CD4-positive, alpha-beta memory T cell (primary cell): ENCODE data around the gene CWC27. TPM values are rescaled to one million over a fixed set of nuclear protein-coding genes. Genes with fewer than 3 reads are reported as not detected.

ENCODE experiments used
- CTCF ChIA-PET: fragments of 350-600 bp; sonication (Branson Sonifier 250); formaldehyde crosslinking; loops from one replicate; lab custom pipeline; 2021; ENCODE audit warnings: inconsistent platforms; ENCODE audit not compliant: partially characterized antibody; lab: Charles Lee
- POLR2A ChIA-PET: fragments of 350-600 bp; sonication (Branson Sonifier 250); formaldehyde crosslinking; loops from one replicate; lab custom pipeline; 2021; ENCODE audit not compliant: partially characterized antibody; lab: Charles Lee
- DNase-seq, 5 donors: peaks; one replicate each; pipeline versions ENCODE4 v3.0.0 to v3.0.0-alpha.2; 2020 to 2022; ENCODE audit warnings: mixed read lengths in 1 of 5
- H3K27ac ChIP-seq: one replicate; pipeline ENCODE4 v1.7.0; 2013; ENCODE audit warnings: low read depth, low read length
- H3K27me3 ChIP-seq: 2 replicates; pipeline ENCODE4 v1.7.0; 2013; ENCODE audit warnings: mild to moderate bottlenecking, low read length, moderate library complexity; ENCODE audit not compliant: insufficient read depth
- H3K36me3 ChIP-seq: 2 replicates; pipeline ENCODE4 v1.7.0; 2013; ENCODE audit warnings: mild to moderate bottlenecking, low read length, moderate library complexity; ENCODE audit not compliant: insufficient read depth
- H3K4me1 ChIP-seq: 2 replicates; pipeline ENCODE4 v1.7.0; 2013; ENCODE audit warnings: mild to moderate bottlenecking, low read length, moderate library complexity; ENCODE audit not compliant: insufficient read depth
- H3K4me3 ChIP-seq, 2 donors: one replicate each; pipeline ENCODE4 v1.7.0; 2013; ENCODE audit warnings: low read length in 2 of 2, mild to moderate bottlenecking in 1 of 2
- H3K9me3 ChIP-seq, 2 donors: one replicate each; pipeline ENCODE4 v1.7.0; 2013; ENCODE audit warnings: low read length in 2 of 2, control low read depth in 1 of 2; ENCODE audit not compliant: control insufficient read depth in 1 of 2
- H3K27ac Mint-ChIP-seq, 7 donors: one replicate each; pipeline ENCODE4 v1.8.0; 2020 to 2021; ENCODE audit warnings: mixed read lengths in 7 of 7, mild to moderate bottlenecking in 6 of 7, inconsistent platforms in 3 of 7, moderate library complexity in 3 of 7
- H3K27me3 Mint-ChIP-seq, 2 donors: one replicate each; pipeline ENCODE4 v1.8.0; 2020 to 2021; ENCODE audit warnings: mixed read lengths in 2 of 2
- H3K36me3 Mint-ChIP-seq, 2 donors: one replicate each; pipeline ENCODE4 v1.8.0; 2020 to 2021; ENCODE audit warnings: mixed read lengths in 2 of 2, inconsistent platforms in 1 of 2, mild to moderate bottlenecking in 1 of 2
- H3K4me1 Mint-ChIP-seq, 4 donors: one replicate each; pipeline ENCODE4 v1.8.0; 2020 to 2021; ENCODE audit warnings: mixed read lengths in 4 of 4, mild to moderate bottlenecking in 1 of 4
- H3K4me3 Mint-ChIP-seq, 8 donors: one replicate each; pipeline ENCODE4 v1.8.0; 2020 to 2021; ENCODE audit warnings: mixed read lengths in 8 of 8, mild to moderate bottlenecking in 7 of 8, moderate library complexity in 6 of 8, inconsistent platforms in 3 of 8
- H3K9me3 Mint-ChIP-seq, 8 donors: one replicate each; pipeline ENCODE4 v1.8.0; 2020 to 2021; ENCODE audit warnings: mixed read lengths in 8 of 8, mild to moderate bottlenecking in 5 of 8, inconsistent platforms in 3 of 8, moderate library complexity in 1 of 8
- intact Hi-C: fragments of 100-400 bp; cut with micrococcal nuclease; formaldehyde crosslinking; loops from one replicate; pipeline ENCODE4 v1.15.1; 2023
- polyA plus RNA-seq, 2 donors: library from polyadenylated mRNA; unstranded; fragments of 300-500 nt; fragmentation: Illumina TruSeq; gene quantifications; one replicate each; pipeline ENCODE4 v1.2.3, GENCODE V29; 2021
- total RNA-seq, 2 experiments: library from RNA; stranded (reverse); gene quantifications; one replicate each; pipeline ENCODE4 v1.2.3, GENCODE V29; 2021

Gene CWC27
- total and polyA plus RNA-seq, 4 experiments from 2014 or later: 16.8 to 37.7 (median 22.9) TPM

- H3K27me3 Mint-ChIP-seq: no peaks in the 10 kb centered on the region
- Histone ChIP-seq H3K36me3 (no peaks in the 10 kb centered on the region), H3K4me1 (peaks cover 47% of the 10 kb centered on the region), H3K27me3 (no peaks in the 10 kb centered on the region), H3K4me3 (peak overlapping the region in 1 of 2 donors; percentile 94), H3K9me3 (no peaks in the 10 kb centered on the region), H3K27ac (no peak overlapping the region)
- peaks cover 43 to 73% (median 51%) of the 10 kb centered on the region in 4 donors for H3K4me1 Mint-ChIP-seq
- ChIA-PET CTCF (interaction anchor here (1.1 to 3.1 kb wide), 2 partner anchors 17 to 44 kb away, joined by 3 to 14 read pairs; no protein-coding TSS in a partner anchor), POLR2A (interaction anchor here (2.0 kb wide), 1 partner anchor 9 kb away, joined by 10 read pairs; no protein-coding TSS in a partner anchor)
- peak overlapping the region in 6 of 7 donors; percentile 26 to 98 (median 72) for H3K27ac Mint-ChIP-seq
- H3K36me3 Mint-ChIP-seq: peaks cover 5 to 21% of the 10 kb centered on the region in 2 donors
- no peak for DNase-seq
- H3K9me3 Mint-ChIP-seq: no peaks in the 10 kb centered on the region
- intact Hi-C loops: no loop called here
- peak overlapping the region; percentile 1 to 100 (median 99) for H3K4me3 Mint-ChIP-seq
Measured at GRCh38 chr5:64766941-64767340, 1.8 kb upstream of the CWC27 start.

DNA sequence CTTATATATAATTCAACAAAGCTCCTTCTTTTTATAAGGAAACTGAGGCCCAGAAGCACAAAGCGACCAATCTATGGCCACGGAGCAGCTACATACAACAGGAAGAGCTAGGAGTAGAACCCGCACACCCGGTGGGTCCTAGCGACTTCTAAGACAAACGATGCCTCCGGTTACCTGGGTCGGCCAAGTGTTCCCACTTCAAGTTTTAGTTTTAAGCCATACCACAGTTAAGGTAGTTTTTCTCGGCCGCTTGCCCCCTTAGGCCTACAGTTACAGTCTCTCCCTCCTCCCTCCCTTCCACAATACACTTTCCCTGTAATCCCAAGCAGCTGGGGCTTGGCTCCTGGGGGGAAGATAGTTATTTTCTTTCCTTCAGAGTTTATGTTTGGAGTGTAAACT lies 772 bp upstream of the CWC27 start:
- Mint-ChIP-seq H3K27ac (peak overlapping the region; percentile 95 to 100 (median 98)), H3K36me3 (peaks cover 5 to 21% of the 10 kb centered on the region in 2 donors), H3K4me1 (peaks cover 44 to 76% (median 52%) of the 10 kb centered on the region in 4 donors), H3K9me3 (no peaks in the 10 kb centered on the region), H3K4me3 (peak overlapping the region; percentile 98 to 100 (median 100)), H3K27me3 (no peaks in the 10 kb centered on the region)
- peak in 1 of 5 donors; percentile 27 for DNase-seq
- Histone ChIP-seq H3K4me3 (peak overlapping the region; percentile 83 to 94), H3K27me3 (no peaks in the 10 kb centered on the region), H3K27ac (peak overlapping the region; percentile 86), H3K36me3 (no peaks in the 10 kb centered on the region), H3K9me3 (no peaks in the 10 kb centered on the region), H3K4me1 (peaks cover 47% of the 10 kb centered on the region)
- POLR2A ChIA-PET: interaction anchor here (0.9 to 2.0 kb wide), 6 partner anchors 10 to 856 kb away, joined by 3 to 16 read pairs (median 6); partner anchors contain the start of genes ADAMTS6, CENPK, PPWD1 and TRIM23
- intact Hi-C loops: loop anchor here (1.0 to 2.0 kb wide), 6 partner anchors 269 to 1376 kb away; partner anchors contain the start of genes CENPK, PPWD1, SHLD3 and SREK1
- CTCF ChIA-PET: interaction anchor here (0.9 to 3.1 kb wide), 4 partner anchors 9 to 795 kb away, joined by 3 to 14 read pairs (median 4); partner anchors contain the start of gene PPWD1

- no peaks in the 10 kb centered on the region for H3K36me3 ChIP-seq
- Mint-ChIP-seq H3K9me3 (no peaks in the 10 kb centered on the region), H3K27ac (peak overlapping the region in 4 of 7 donors; percentile 95 to 100 (median 98)), H3K36me3 (peaks cover 2 to 18% of the 10 kb centered on the region in 2 donors), H3K4me1 (peaks cover 45 to 74% (median 54%) of the 10 kb centered on the region in 4 donors), H3K27me3 (no peaks in the 10 kb centered on the region), H3K4me3 (peak overlapping the region; percentile 98 to 100 (median 100))
- H3K4me3 ChIP-seq: peak overlapping the region in 1 of 2 donors; percentile 94
- intact Hi-C loops: loop anchor here (2.0 kb wide), 4 partner anchors 267 to 855 kb away; partner anchors contain the start of genes CENPK, PPWD1, SHLD3 and TRAPPC13
- ChIA-PET CTCF (no interaction called here), POLR2A (no interaction called here)
- H3K27me3 ChIP-seq: no peaks in the 10 kb centered on the region
- H3K9me3 ChIP-seq: no peaks in the 10 kb centered on the region
- no peak for DNase-seq
- peaks cover 47% of the 10 kb centered on the region for H3K4me1 ChIP-seq
- H3K27ac ChIP-seq: no peak overlapping the region
Measured at GRCh38 chr5:64769855-64770254, 1.1 kb downstream of the CWC27 start.

GRCh38 chr5:64771736-64772135 lies 3.0 kb downstream of the CWC27 start:
- no peaks in the 10 kb centered on the region for H3K27me3 ChIP-seq
- Mint-ChIP-seq H3K9me3 (no peaks in the 10 kb centered on the region), H3K36me3 (peaks cover 13 to 29% of the 10 kb centered on the region in 2 donors), H3K27me3 (no peaks in the 10 kb centered on the region), H3K4me1 (peaks cover 35 to 62% (median 48%) of the 10 kb centered on the region in 4 donors), H3K27ac (no peak overlapping the region), H3K4me3 (peak overlapping the region in 1 of 8 donors; percentile 25)
- H3K4me3 ChIP-seq: no peak overlapping the region
- no peak overlapping the region for H3K27ac ChIP-seq
- no peak for DNase-seq
- CTCF ChIA-PET: interaction anchor here (5.5 kb wide), 1 partner anchor 12 kb away, joined by 24 read pairs; no protein-coding TSS in a partner anchor
- peaks cover 33% of the 10 kb centered on the region for H3K4me1 ChIP-seq
- intact Hi-C loops: no loop called here
- POLR2A ChIA-PET: no interaction called here
- peaks cover 6% of the 10 kb centered on the region for H3K36me3 ChIP-seq
- H3K9me3 ChIP-seq: no peaks in the 10 kb centered on the region

- Mint-ChIP-seq H3K4me1 (peaks cover 28 to 49% (median 40%) of the 10 kb centered on the region in 4 donors), H3K27ac (peak overlapping the region in 3 of 7 donors; percentile 11 to 58 (median 30)), H3K36me3 (peaks cover 13 to 26% of the 10 kb centered on the region in 2 donors), H3K4me3 (no peak overlapping the region), H3K27me3 (no peaks in the 10 kb centered on the region), H3K9me3 (no peaks in the 10 kb centered on the region)
- H3K27ac ChIP-seq: no peak overlapping the region
- H3K4me3 ChIP-seq: no peak overlapping the region
- no peaks in the 10 kb centered on the region for H3K9me3 ChIP-seq
- ChIA-PET POLR2A (no interaction called here), CTCF (interaction anchor here (0.7 to 5.5 kb wide), 2 partner anchors 10 to 266 kb away, joined by 4 to 24 read pairs; no protein-coding TSS in a partner anchor)
- peaks cover 6% of the 10 kb centered on the region for H3K36me3 ChIP-seq
- H3K4me1 ChIP-seq: peaks cover 20% of the 10 kb centered on the region
- intact Hi-C loops: no loop called here
- DNase-seq: no peak
- no peaks in the 10 kb centered on the region for H3K27me3 ChIP-seq
Measured at GRCh38 chr5:64773533-64773932, 4.8 kb downstream of the CWC27 start.

- ChIA-PET CTCF (interaction anchor here (5.5 kb wide), 1 partner anchor 8 kb away, joined by 24 read pairs; no protein-coding TSS in a partner anchor), POLR2A (no interaction called here)
- H3K27me3 ChIP-seq: no peaks in the 10 kb centered on the region
- H3K27me3 Mint-ChIP-seq: no peaks in the 10 kb centered on the region
- intact Hi-C loops: no loop called here
- H3K4me1 Mint-ChIP-seq: peaks cover 20 to 40% (median 33%) of the 10 kb centered on the region in 4 donors
- no peak for DNase-seq
- peak overlapping the region in 1 of 7 donors; percentile 62 for H3K27ac Mint-ChIP-seq
- no peak overlapping the region for H3K27ac ChIP-seq
- H3K4me3 Mint-ChIP-seq: no peak overlapping the region
- H3K9me3 ChIP-seq: no peaks in the 10 kb centered on the region
- peaks cover 8% of the 10 kb centered on the region for H3K4me1 ChIP-seq
- H3K36me3 ChIP-seq: peaks cover 6% of the 10 kb centered on the region
- H3K9me3 Mint-ChIP-seq: no peaks in the 10 kb centered on the region
- peaks cover 26% of the 10 kb centered on the region in 2 donors for H3K36me3 Mint-ChIP-seq
- no peak overlapping the region for H3K4me3 ChIP-seq
Measured at GRCh38 chr5:64775291-64775690, 6.6 kb downstream of the CWC27 start.

DNA sequence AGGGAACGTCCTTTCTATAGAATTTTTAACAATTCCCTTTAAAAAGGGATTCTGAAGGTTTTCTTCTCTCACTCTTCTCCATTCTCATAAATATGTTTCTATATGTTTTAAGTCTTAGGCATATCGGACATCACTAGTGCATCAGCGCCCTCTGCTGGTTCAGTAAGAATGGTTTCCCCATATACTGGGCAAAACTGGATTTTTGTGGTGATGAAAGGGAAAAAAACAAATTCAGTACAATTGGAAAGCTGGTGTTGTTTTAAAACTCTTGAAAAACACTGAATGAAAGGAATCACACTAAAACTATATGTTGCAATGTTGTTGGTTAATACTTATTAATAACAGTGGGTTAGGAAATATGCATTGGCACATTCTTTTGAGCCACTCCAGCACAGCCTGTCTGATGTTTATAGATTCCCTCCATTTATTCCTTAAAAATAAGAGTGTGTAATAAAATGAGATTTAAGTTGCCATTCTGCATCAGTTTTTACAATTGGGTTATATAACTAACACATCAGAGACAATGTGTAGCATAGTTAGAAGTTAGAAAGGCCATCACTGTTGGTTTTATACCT lies 15.8 kb downstream of the CWC27 start:
- CTCF ChIA-PET: interaction anchor here (0.9 to 4.4 kb wide), 17 partner anchors 9 to 701 kb away, joined by 3 to 61 read pairs (median 4); partner anchors contain the start of genes ADAMTS6, CWC27 and SREK1IP1
- Mint-ChIP-seq H3K4me1 (peaks cover 6 to 9% (median 6%) of the 10 kb centered on the region in 4 donors), H3K36me3 (peaks cover 19 to 23% of the 10 kb centered on the region in 2 donors)

More for the DNA sequence above, 15.8 kb downstream of the CWC27 start:
- peak; percentile 65 to 72 (median 69) for DNase-seq
- H3K4me3 Mint-ChIP-seq: no peak overlapping the region
- no peak overlapping the region for H3K27ac Mint-ChIP-seq
- POLR2A ChIA-PET: no interaction called here
- no peak overlapping the region for H3K27ac ChIP-seq
- no peaks in the 10 kb centered on the region for H3K27me3 ChIP-seq
- peaks cover 6% of the 10 kb centered on the region for H3K36me3 ChIP-seq
- H3K9me3 Mint-ChIP-seq: no peaks in the 10 kb centered on the region
- H3K9me3 ChIP-seq: no peaks in the 10 kb centered on the region
- intact Hi-C loops: loop anchor here (1.0 kb wide), 1 partner anchor 149 kb away; no protein-coding TSS in a partner anchor
- no peaks in the 10 kb centered on the region for H3K27me3 Mint-ChIP-seq
- H3K4me3 ChIP-seq: no peak overlapping the region
- H3K4me1 ChIP-seq: no peaks in the 10 kb centered on the region
